Muscle of leg (tissue), 11 donors: ENCODE data around the gene ZNF185. TPM values are rescaled to one million over a fixed set of nuclear protein-coding genes. Genes with fewer than 3 reads are reported as not detected.
A peak's percentile ranks its signal among the peaks of the same experiment; 100 is the strongest.

Source experiments
- DNase-seq: peaks from one replicate; pipeline ENCODE4 v3.0.0; 2013
- H3K27ac ChIP-seq: one replicate; pipeline ENCODE4 v1.5.1; 2013; ENCODE audit warnings: mild to moderate bottlenecking, low read length, control low read depth
- H3K27me3 ChIP-seq: one replicate; pipeline ENCODE4 v1.6.1; 2013; ENCODE audit warnings: low read length; ENCODE audit not compliant: control insufficient read depth, insufficient read depth
- H3K36me3 ChIP-seq: one replicate; pipeline ENCODE4 v1.6.1; 2013; ENCODE audit warnings: low read length; ENCODE audit not compliant: control insufficient read depth, insufficient read depth
- H3K4me1 ChIP-seq: one replicate; pipeline ENCODE4 v1.6.1; 2013; ENCODE audit warnings: low read length; ENCODE audit not compliant: control insufficient read depth, insufficient read depth
- H3K4me3 ChIP-seq: one replicate; pipeline ENCODE4 v1.5.1; 2013; ENCODE audit warnings: low read length, control low read depth
- H3K9me3 ChIP-seq: replicated peaks from 2 replicates; pipeline ENCODE4 v1.6.1; 2013; ENCODE audit warnings: low read depth, low read length; ENCODE audit not compliant: control insufficient read depth
- WGBS: methylation state at CpG from one replicate; pipeline ENCODE4 v1.1.5; 2013; ENCODE audit warnings: missing lambda C conversion rate; ENCODE audit not compliant: insufficient coverage; 5-methylcytosine and 5-hydroxymethylcytosine counted together
- polyA plus RNA-seq, 8 donors: library from polyadenylated mRNA; unstranded; fragments of 120-200 nt; gene quantifications; one replicate each; pipeline versions ENCODE4 v1.2.1 to v1.2.3, GENCODE V29; 2013; ENCODE audit warnings: inconsistent platforms in 1 of 8, low replicate concordance in 1 of 8; ENCODE audit not compliant: insufficient read length in 8 of 8, insufficient read depth in 1 of 8
- total RNA-seq: library from RNA; stranded (reverse); fragments of 120-200 nt; gene quantifications from one replicate; pipeline ENCODE4 v1.2.4, GENCODE V29; 2013

ZNF185 gene
- total and polyA plus RNA-seq, 9 donors = 8.1 to 98.7 (median 18.3) TPM

- peaks cover 9% of the 10 kb centered on the region for H3K27me3 ChIP-seq
- H3K27ac ChIP-seq = no peak overlapping the region
- no peak overlapping the region for H3K4me3 ChIP-seq
- 83% methylated on average over 1 of the region's 2 CpGs for WGBS
- no peaks in the 10 kb centered on the region for H3K9me3 ChIP-seq
- DNase-seq = no peak
- H3K36me3 ChIP-seq = peaks cover 8% of the 10 kb centered on the region
- no peaks in the 10 kb centered on the region for H3K4me1 ChIP-seq
Measured at GRCh38 chrX:152872522-152872921, 25.3 kb upstream of the ZNF185 start.

GRCh38 chrX:152873361-152873760 lies 24.5 kb upstream of the ZNF185 start:
- WGBS = 88% methylated on average over 2 of the region's 2 CpGs
- no peak overlapping the region for H3K4me3 ChIP-seq
- H3K27me3 ChIP-seq = peaks cover 9% of the 10 kb centered on the region
- H3K36me3 ChIP-seq = peaks cover 8% of the 10 kb centered on the region
- no peaks in the 10 kb centered on the region for H3K9me3 ChIP-seq
- no peak overlapping the region for H3K27ac ChIP-seq
- no peaks in the 10 kb centered on the region for H3K4me1 ChIP-seq
- DNase-seq = no peak

- Histone ChIP-seq H3K9me3 (no peaks in the 10 kb centered on the region), H3K27me3 (peaks cover 5% of the 10 kb centered on the region), H3K4me1 (no peaks in the 10 kb centered on the region), H3K4me3 (no peak overlapping the region), H3K27ac (no peak overlapping the region), H3K36me3 (no peaks in the 10 kb centered on the region)
- DNase-seq = no peak
- 83% methylated on average over 8 of the region's 10 CpGs for WGBS
Measured at GRCh38 chrX:152876931-152877840, 20.7 kb upstream of the ZNF185 start.

- Histone ChIP-seq H3K27me3 (peaks cover 9% of the 10 kb centered on the region), H3K36me3 (no peaks in the 10 kb centered on the region), H3K4me3 (no peak overlapping the region), H3K9me3 (no peaks in the 10 kb centered on the region), H3K4me1 (no peaks in the 10 kb centered on the region), H3K27ac (no peak overlapping the region)
- DNase-seq = no peak
- 75% methylated on average over 11 of the region's 16 CpGs for WGBS
Measured at GRCh38 chrX:152878976-152879755, 18.7 kb upstream of the ZNF185 start.

GRCh38 chrX:152881289-152881688 lies 16.6 kb upstream of the ZNF185 start:
- H3K27ac ChIP-seq = no peak overlapping the region
- H3K9me3 ChIP-seq = no peaks in the 10 kb centered on the region
- no CpG with 5 or more reads among the region's 2 CpGs for WGBS
- peaks cover 10% of the 10 kb centered on the region for H3K27me3 ChIP-seq
- no peak overlapping the region for H3K4me3 ChIP-seq
- no peaks in the 10 kb centered on the region for H3K36me3 ChIP-seq
- no peaks in the 10 kb centered on the region for H3K4me1 ChIP-seq
- DNase-seq = no peak

- H3K4me3 ChIP-seq = no peak overlapping the region
- H3K27ac ChIP-seq = no peak overlapping the region
- H3K36me3 ChIP-seq = no peaks in the 10 kb centered on the region
- no peaks in the 10 kb centered on the region for H3K4me1 ChIP-seq
- WGBS = 40% methylated on average over 4 of the region's 6 CpGs
- no peak for DNase-seq
- no peaks in the 10 kb centered on the region for H3K9me3 ChIP-seq
- H3K27me3 ChIP-seq = peaks cover 10% of the 10 kb centered on the region
Measured at GRCh38 chrX:152884171-152884570, 13.7 kb upstream of the ZNF185 start.

- WGBS = 38% methylated on average over 2 of the region's 3 CpGs
- H3K27me3 ChIP-seq = peaks cover 21% of the 10 kb centered on the region
- H3K36me3 ChIP-seq = no peaks in the 10 kb centered on the region
Measured at GRCh38 chrX:152886716-152887115, 11.2 kb upstream of the ZNF185 start.

GRCh38 chrX:152892499-152892898 lies 5.4 kb upstream of the ZNF185 start:
- H3K9me3 ChIP-seq = no peaks in the 10 kb centered on the region
- H3K27ac ChIP-seq = no peak overlapping the region
- H3K4me3 ChIP-seq = no peak overlapping the region
- WGBS = 60% methylated on average over 2 of the region's 4 CpGs
- peaks cover 11% of the 10 kb centered on the region for H3K4me1 ChIP-seq
- H3K36me3 ChIP-seq = no peaks in the 10 kb centered on the region
- peaks cover 31% of the 10 kb centered on the region for H3K27me3 ChIP-seq
- DNase-seq = no peak

More at GRCh38 chrX:152886716-152887115, 11.2 kb upstream of the ZNF185 start:
- H3K9me3 ChIP-seq = no peaks in the 10 kb centered on the region
- H3K4me3 ChIP-seq = no peak overlapping the region
- no peak for DNase-seq
- no peaks in the 10 kb centered on the region for H3K4me1 ChIP-seq
- H3K27ac ChIP-seq = no peak overlapping the region

- Histone ChIP-seq H3K9me3 (no peaks in the 10 kb centered on the region), H3K27ac (peak overlapping the region; percentile 62), H3K4me1 (peaks cover 11% of the 10 kb centered on the region), H3K4me3 (no peak overlapping the region), H3K27me3 (peaks cover 31% of the 10 kb centered on the region), H3K36me3 (no peaks in the 10 kb centered on the region)
- WGBS = 50% methylated on average over 17 of the region's 22 CpGs
- peak; percentile 78 for DNase-seq
Measured at GRCh38 chrX:152892999-152893891, 4.6 kb upstream of the ZNF185 start.
